GM23338 (cell line): ENCODE measurements around the gene S100A8. TPM values are rescaled to one million over a fixed set of nuclear protein-coding genes. Genes with fewer than 3 reads are reported as not detected.

Experiments used
- ATAC-seq: fragments of 200-7000 bp; cut with Tn5 transposase; 3 replicates; pipeline ENCODE4 v1.9.1; 2020
- DNase-seq: peaks from one replicate; pipeline ENCODE4 v3.0.0-alpha.2; 2015; ENCODE audit warnings: low spot score
- H2AFZ ChIP-seq: fragments of 200-600 bp; sonication (generic); 2 replicates; pipeline ENCODE4 v1.8.0; 2016; ENCODE audit warnings: antibody characterized with exemption, mild to moderate bottlenecking, moderate library complexity
- H3F3A ChIP-seq: fragments of 200-600 bp; sonication (generic); replicated peaks from 2 replicates; pipeline ENCODE4 v1.8.0; 2017; ENCODE audit warnings: antibody characterized with exemption, mixed run types, low read depth
- H3K27ac ChIP-seq: fragments of 200-600 bp; sonication (generic); 2 replicates; pipeline ENCODE4 v1.6.1; 2016; ENCODE audit warnings: low read depth
- H3K27me3 ChIP-seq: fragments of 200-600 bp; sonication (generic); 2 replicates; pipeline ENCODE4 v1.8.0; 2016; ENCODE audit warnings: mild to moderate bottlenecking, mixed run types, moderate library complexity; ENCODE audit not compliant: insufficient read depth
- H3K36me3 ChIP-seq: fragments of 200-600 bp; sonication (generic); 2 replicates; pipeline ENCODE4 v1.8.0; 2016; ENCODE audit warnings: mild to moderate bottlenecking; ENCODE audit not compliant: insufficient read depth
- H3K4me1 ChIP-seq: fragments of 200-600 bp; sonication (generic); 2 replicates; pipeline ENCODE4 v1.8.0; 2016; ENCODE audit warnings: mild to moderate bottlenecking, moderate library complexity; ENCODE audit not compliant: insufficient read depth
- H3K4me2 ChIP-seq: fragments of 200-600 bp; sonication (generic); 2 replicates; pipeline ENCODE4 v1.7.1; 2017; ENCODE audit warnings: mixed run types
- H3K4me3 ChIP-seq: fragments of 200-600 bp; sonication (generic); 2 replicates; pipeline ENCODE4 v1.6.1; 2016; ENCODE audit warnings: mixed run types
- H3K79me2 ChIP-seq: fragments of 200-600 bp; sonication (generic); replicated peaks from 2 replicates; pipeline ENCODE4 v1.8.0; 2017; ENCODE audit warnings: mild to moderate bottlenecking; ENCODE audit not compliant: insufficient read depth
- H3K9me2 ChIP-seq: fragments of 200-600 bp; sonication (generic); 2 replicates; pipeline ENCODE4 v1.8.0; 2017; ENCODE audit not compliant: insufficient read depth
- H4K20me1 ChIP-seq: fragments of 200-600 bp; sonication (generic); replicated peaks from 2 replicates; pipeline ENCODE4 v1.8.0; 2017; ENCODE audit warnings: mild to moderate bottlenecking; ENCODE audit not compliant: insufficient read depth
- H3K27ac Mint-ChIP-seq: 2 replicates; pipeline ENCODE4 v1.8.0; 2020; ENCODE audit warnings: inconsistent platforms, mild to moderate bottlenecking, moderate library complexity, mixed read lengths
- H3K27me3 Mint-ChIP-seq: 3 replicates; pipeline ENCODE4 v1.8.0; 2022; ENCODE audit warnings: low read depth, mild to moderate bottlenecking, moderate library complexity, mixed read lengths, inconsistent platforms; ENCODE audit not compliant: insufficient read depth, poor library complexity
- H3K36me3 Mint-ChIP-seq: 3 replicates; pipeline ENCODE4 v1.8.0; 2021; ENCODE audit warnings: low read depth, mild to moderate bottlenecking, inconsistent platforms, moderate library complexity, mixed read lengths
- H3K4me1 Mint-ChIP-seq: 3 replicates; pipeline ENCODE4 v1.8.0; 2020; ENCODE audit warnings: mild to moderate bottlenecking, inconsistent platforms, mixed read lengths
- H3K4me3 Mint-ChIP-seq: 3 replicates; pipeline ENCODE4 v1.8.0; 2021; ENCODE audit warnings: moderate library complexity, mild to moderate bottlenecking, inconsistent platforms, mixed read lengths
- H3K9me3 Mint-ChIP-seq: 3 replicates; pipeline ENCODE4 v1.8.0; 2020; ENCODE audit warnings: moderate library complexity, mild to moderate bottlenecking, inconsistent platforms, mixed read lengths
- CREB1 ChIP-seq: fragments of 250-450 bp; sonication (Bioruptor Pico); IDR thresholded peaks from 2 replicates; pipeline ENCODE4 v1.5.0; 2020; ENCODE audit warnings: low read depth, mild to moderate bottlenecking, moderate library complexity
- EZH2 ChIP-seq: fragments of 200-600 bp; sonication (generic); IDR thresholded peaks from one replicate; pipeline ENCODE4 v1.8.0; 2017; ENCODE audit warnings: antibody characterized with exemption, mild to moderate bottlenecking, low read depth; ENCODE audit not compliant: unreplicated experiment
- EZH2phosphoT487 ChIP-seq: fragments of 200-600 bp; sonication (generic); IDR thresholded peaks from one replicate; pipeline ENCODE4 v1.8.1; 2018; ENCODE audit warnings: antibody characterized with exemption; ENCODE audit not compliant: unreplicated experiment
- JUNB ChIP-seq: IDR thresholded peaks from one replicate; pipeline ENCODE4 v1.6.1; 2016; ENCODE audit warnings: antibody characterized with exemption; ENCODE audit not compliant: unreplicated experiment
- NANOG ChIP-seq: IDR thresholded peaks from 2 replicates; pipeline ENCODE4 v1.6.1; 2016; ENCODE audit warnings: antibody characterized with exemption, borderline replicate concordance
- POLR2AphosphoS5 ChIP-seq: IDR thresholded peaks from 2 replicates; pipeline ENCODE4 v1.6.1; 2016; ENCODE audit warnings: antibody characterized with exemption, low read depth
- STAT1 ChIP-seq: IDR thresholded peaks from one replicate; pipeline ENCODE4 v1.6.1; 2016; ENCODE audit warnings: antibody characterized with exemption; ENCODE audit not compliant: unreplicated experiment
- ZNF114 ChIP-seq: fragments of 250-450 bp; sonication (Bioruptor Pico); IDR thresholded peaks from 2 replicates; pipeline ENCODE4 v1.5.0; 2020; ENCODE audit warnings: mild to moderate bottlenecking, moderate library complexity
- ZNF331 ChIP-seq: fragments of 250-450 bp; sonication (Bioruptor Pico); IDR thresholded peaks from 2 replicates; pipeline ENCODE4 v1.5.0; 2020; ENCODE audit warnings: low read depth, mild to moderate bottlenecking, moderate library complexity
- polyA plus RNA-seq: library from polyadenylated mRNA; unstranded; fragments of >200 nt; fragmentation: Nextera tagmentation; extraction: Ambion mirVana; gene quantifications from 2 replicates; pipeline ENCODE4 v1.2.1, GENCODE V29; 2016
- total RNA-seq: library from RNA; depleted of rRNA; stranded (reverse); fragments of >200 nt; shearing (Covaris generic); gene quantifications from 2 replicates; pipeline ENCODE4 v1.2.3, GENCODE V29; 2014
- TF ChIP-seq, protein P1 (sequence below): IDR thresholded peaks from one replicate; pipeline ENCODE4 v1.6.1; 2018; ENCODE audit warnings: antibody characterized with exemption; ENCODE audit not compliant: unreplicated experiment
- TF ChIP-seq, protein P2 (sequence below): IDR thresholded peaks from 2 replicates; pipeline ENCODE4 v1.6.1; 2016; ENCODE audit warnings: antibody characterized with exemption
- TF ChIP-seq, protein P3 (sequence below): fragments of 250-450 bp; sonication (Bioruptor Pico); IDR thresholded peaks from 2 replicates; pipeline ENCODE4 v1.5.0; 2020; ENCODE audit warnings: mild to moderate bottlenecking, moderate library complexity
- TF ChIP-seq, protein P4 (sequence below), 2 experiments: fragments of 200-600 bp in 1 of 2; sonication (generic) in 1 of 2; conservative IDR thresholded peaks; 2 replicates each; pipeline versions ENCODE4 v1.5.1 to v1.6.1; 2016 to 2017; ENCODE audit warnings: antibody characterized with exemption in 2 of 2, low read depth in 2 of 2, mild to moderate bottlenecking in 2 of 2, moderate library complexity in 1 of 2

S100A8 gene
- total and polyA plus RNA-seq, 2 experiments from 2014 or later = not detected

DNA sequence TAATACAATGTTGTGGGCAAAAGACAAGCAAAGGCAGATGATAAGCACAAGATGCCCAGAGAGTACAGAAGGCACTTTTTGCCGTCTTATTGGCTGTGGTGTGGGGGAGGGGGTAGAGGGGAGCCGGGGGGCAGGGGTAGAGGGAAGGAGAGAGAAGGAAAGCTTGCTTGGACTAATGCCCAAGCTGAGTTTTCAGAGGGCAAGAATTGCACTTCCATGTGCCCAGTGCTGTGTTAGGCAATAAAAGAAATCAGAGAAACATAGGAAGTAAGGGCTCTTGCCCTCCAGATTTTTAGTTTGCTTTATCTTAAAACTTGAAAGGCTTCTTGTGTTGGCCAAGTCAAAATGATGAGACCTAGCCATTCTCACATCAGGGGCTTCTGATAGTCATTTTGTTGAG lies 23.8 kb downstream of the S100A8 start:
- H3K27ac Mint-ChIP-seq = no peak overlapping the region
- H3K27ac ChIP-seq = no peak overlapping the region
- no peaks in the 10 kb centered on the region for H3K9me3 Mint-ChIP-seq
- no peaks in the 10 kb centered on the region for H3F3A ChIP-seq
- DNase-seq (no peak), ATAC-seq (no peak)
- no peaks in the 10 kb centered on the region for H4K20me1 ChIP-seq
- H3K4me1 Mint-ChIP-seq = no peaks in the 10 kb centered on the region
- no peaks in the 10 kb centered on the region for H3K4me1 ChIP-seq
- TF ChIP-seq EZH2phosphoT487 (no peak), ZNF331 (CRISPR knock-in tag) (no peak), EZH2 (no peak), CREB1 (no peak), NANOG (no peak), STAT1 (no peak), POLR2AphosphoS5 (no peak), JUNB (no peak), ZNF114 (CRISPR knock-in tag) (no peak)
- TF ChIP-seq, protein P1, sequence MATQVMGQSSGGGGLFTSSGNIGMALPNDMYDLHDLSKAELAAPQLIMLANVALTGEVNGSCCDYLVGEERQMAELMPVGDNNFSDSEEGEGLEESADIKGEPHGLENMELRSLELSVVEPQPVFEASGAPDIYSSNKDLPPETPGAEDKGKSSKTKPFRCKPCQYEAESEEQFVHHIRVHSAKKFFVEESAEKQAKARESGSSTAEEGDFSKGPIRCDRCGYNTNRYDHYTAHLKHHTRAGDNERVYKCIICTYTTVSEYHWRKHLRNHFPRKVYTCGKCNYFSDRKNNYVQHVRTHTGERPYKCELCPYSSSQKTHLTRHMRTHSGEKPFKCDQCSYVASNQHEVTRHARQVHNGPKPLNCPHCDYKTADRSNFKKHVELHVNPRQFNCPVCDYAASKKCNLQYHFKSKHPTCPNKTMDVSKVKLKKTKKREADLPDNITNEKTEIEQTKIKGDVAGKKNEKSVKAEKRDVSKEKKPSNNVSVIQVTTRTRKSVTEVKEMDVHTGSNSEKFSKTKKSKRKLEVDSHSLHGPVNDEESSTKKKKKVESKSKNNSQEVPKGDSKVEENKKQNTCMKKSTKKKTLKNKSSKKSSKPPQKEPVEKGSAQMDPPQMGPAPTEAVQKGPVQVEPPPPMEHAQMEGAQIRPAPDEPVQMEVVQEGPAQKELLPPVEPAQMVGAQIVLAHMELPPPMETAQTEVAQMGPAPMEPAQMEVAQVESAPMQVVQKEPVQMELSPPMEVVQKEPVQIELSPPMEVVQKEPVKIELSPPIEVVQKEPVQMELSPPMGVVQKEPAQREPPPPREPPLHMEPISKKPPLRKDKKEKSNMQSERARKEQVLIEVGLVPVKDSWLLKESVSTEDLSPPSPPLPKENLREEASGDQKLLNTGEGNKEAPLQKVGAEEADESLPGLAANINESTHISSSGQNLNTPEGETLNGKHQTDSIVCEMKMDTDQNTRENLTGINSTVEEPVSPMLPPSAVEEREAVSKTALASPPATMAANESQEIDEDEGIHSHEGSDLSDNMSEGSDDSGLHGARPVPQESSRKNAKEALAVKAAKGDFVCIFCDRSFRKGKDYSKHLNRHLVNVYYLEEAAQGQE = no peak
- TF ChIP-seq, protein P2, sequence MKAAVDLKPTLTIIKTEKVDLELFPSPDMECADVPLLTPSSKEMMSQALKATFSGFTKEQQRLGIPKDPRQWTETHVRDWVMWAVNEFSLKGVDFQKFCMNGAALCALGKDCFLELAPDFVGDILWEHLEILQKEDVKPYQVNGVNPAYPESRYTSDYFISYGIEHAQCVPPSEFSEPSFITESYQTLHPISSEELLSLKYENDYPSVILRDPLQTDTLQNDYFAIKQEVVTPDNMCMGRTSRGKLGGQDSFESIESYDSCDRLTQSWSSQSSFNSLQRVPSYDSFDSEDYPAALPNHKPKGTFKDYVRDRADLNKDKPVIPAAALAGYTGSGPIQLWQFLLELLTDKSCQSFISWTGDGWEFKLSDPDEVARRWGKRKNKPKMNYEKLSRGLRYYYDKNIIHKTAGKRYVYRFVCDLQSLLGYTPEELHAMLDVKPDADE = no peak
- TF ChIP-seq, protein P3, sequence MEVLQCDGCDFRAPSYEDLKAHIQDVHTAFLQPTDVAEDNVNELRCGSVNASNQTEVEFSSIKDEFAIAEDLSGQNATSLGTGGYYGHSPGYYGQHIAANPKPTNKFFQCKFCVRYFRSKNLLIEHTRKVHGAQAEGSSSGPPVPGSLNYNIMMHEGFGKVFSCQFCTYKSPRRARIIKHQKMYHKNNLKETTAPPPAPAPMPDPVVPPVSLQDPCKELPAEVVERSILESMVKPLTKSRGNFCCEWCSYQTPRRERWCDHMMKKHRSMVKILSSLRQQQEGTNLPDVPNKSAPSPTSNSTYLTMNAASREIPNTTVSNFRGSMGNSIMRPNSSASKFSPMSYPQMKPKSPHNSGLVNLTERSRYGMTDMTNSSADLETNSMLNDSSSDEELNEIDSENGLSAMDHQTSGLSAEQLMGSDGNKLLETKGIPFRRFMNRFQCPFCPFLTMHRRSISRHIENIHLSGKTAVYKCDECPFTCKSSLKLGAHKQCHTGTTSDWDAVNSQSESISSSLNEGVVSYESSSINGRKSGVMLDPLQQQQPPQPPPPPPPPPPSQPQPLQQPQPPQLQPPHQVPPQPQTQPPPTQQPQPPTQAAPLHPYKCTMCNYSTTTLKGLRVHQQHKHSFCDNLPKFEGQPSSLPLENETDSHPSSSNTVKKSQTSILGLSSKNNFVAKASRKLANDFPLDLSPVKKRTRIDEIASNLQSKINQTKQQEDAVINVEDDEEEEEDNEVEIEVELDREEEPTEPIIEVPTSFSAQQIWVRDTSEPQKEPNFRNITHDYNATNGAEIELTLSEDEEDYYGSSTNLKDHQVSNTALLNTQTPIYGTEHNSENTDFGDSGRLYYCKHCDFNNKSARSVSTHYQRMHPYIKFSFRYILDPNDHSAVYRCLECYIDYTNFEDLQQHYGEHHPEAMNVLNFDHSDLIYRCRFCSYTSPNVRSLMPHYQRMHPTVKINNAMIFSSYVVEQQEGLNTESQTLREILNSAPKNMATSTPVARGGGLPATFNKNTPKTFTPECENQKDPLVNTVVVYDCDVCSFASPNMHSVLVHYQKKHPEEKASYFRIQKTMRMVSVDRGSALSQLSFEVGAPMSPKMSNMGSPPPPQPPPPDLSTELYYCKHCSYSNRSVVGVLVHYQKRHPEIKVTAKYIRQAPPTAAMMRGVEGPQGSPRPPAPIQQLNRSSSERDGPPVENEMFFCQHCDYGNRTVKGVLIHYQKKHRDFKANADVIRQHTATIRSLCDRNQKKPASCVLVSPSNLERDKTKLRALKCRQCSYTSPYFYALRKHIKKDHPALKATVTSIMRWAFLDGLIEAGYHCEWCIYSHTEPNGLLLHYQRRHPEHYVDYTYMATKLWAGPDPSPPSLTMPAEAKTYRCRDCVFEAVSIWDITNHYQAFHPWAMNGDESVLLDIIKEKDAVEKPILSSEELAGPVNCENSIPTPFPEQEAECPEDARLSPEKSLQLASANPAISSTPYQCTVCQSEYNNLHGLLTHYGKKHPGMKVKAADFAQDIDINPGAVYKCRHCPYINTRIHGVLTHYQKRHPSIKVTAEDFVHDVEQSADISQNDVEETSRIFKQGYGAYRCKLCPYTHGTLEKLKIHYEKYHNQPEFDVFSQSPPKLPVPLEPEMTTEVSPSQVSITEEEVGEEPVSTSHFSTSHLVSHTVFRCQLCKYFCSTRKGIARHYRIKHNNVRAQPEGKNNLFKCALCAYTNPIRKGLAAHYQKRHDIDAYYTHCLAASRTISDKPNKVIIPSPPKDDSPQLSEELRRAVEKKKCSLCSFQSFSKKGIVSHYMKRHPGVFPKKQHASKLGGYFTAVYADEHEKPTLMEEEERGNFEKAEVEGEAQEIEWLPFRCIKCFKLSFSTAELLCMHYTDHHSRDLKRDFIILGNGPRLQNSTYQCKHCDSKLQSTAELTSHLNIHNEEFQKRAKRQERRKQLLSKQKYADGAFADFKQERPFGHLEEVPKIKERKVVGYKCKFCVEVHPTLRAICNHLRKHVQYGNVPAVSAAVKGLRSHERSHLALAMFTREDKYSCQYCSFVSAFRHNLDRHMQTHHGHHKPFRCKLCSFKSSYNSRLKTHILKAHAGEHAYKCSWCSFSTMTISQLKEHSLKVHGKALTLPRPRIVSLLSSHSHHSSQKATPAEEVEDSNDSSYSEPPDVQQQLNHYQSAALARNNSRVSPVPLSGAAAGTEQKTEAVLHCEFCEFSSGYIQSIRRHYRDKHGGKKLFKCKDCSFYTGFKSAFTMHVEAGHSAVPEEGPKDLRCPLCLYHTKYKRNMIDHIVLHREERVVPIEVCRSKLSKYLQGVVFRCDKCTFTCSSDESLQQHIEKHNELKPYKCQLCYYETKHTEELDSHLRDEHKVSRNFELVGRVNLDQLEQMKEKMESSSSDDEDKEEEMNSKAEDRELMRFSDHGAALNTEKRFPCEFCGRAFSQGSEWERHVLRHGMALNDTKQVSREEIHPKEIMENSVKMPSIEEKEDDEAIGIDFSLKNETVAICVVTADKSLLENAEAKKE (CRISPR knock-in tag) = no peak
- TF ChIP-seq, protein P4, sequence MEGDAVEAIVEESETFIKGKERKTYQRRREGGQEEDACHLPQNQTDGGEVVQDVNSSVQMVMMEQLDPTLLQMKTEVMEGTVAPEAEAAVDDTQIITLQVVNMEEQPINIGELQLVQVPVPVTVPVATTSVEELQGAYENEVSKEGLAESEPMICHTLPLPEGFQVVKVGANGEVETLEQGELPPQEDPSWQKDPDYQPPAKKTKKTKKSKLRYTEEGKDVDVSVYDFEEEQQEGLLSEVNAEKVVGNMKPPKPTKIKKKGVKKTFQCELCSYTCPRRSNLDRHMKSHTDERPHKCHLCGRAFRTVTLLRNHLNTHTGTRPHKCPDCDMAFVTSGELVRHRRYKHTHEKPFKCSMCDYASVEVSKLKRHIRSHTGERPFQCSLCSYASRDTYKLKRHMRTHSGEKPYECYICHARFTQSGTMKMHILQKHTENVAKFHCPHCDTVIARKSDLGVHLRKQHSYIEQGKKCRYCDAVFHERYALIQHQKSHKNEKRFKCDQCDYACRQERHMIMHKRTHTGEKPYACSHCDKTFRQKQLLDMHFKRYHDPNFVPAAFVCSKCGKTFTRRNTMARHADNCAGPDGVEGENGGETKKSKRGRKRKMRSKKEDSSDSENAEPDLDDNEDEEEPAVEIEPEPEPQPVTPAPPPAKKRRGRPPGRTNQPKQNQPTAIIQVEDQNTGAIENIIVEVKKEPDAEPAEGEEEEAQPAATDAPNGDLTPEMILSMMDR (conservative IDR thresholded peaks at IDR 0.05; ENCODE audit: low read depth in 2 of 2) = no peak
- H3K36me3 ChIP-seq = no peaks in the 10 kb centered on the region
- H3K9me2 ChIP-seq = peaks cover 9% of the 10 kb centered on the region; the same call in 1 of the 2 replicates
- H3K27me3 Mint-ChIP-seq = peaks cover 5% of the 10 kb centered on the region
- no peaks in the 10 kb centered on the region for H3K36me3 Mint-ChIP-seq
- no peaks in the 10 kb centered on the region for H3K79me2 ChIP-seq
- no peak overlapping the region for H3K4me3 Mint-ChIP-seq
- no peak overlapping the region for H2AFZ ChIP-seq
- H3K4me2 ChIP-seq = no peak overlapping the region
- no peak overlapping the region for H3K4me3 ChIP-seq
- no peaks in the 10 kb centered on the region for H3K27me3 ChIP-seq
